Measurements from ENCODE around the gene ROBO3.

ROBO3 gene

GRCh38 chr11:124894606-124895430 is 29.6 kb downstream of the ROBO3 start:
- no peak for DNase-seq

GRCh38 chr11:124895471-124895971 is 30.3 kb downstream of the ROBO3 start:
- no peak for DNase-seq

- DNase-seq, result no peak
These were observed 31.0 kb downstream of the ROBO3 start for GRCh38 chr11:124896071-124896750.

GRCh38 chr11:124896821-124897391 is 31.7 kb downstream of the ROBO3 start:
- no peak for DNase-seq

- no peak for DNase-seq
These were observed 32.5 kb downstream of the ROBO3 start, which contains the start of gene ROBO4 for GRCh38 chr11:124897674-124898262. TSS of gene ROBO4 (minus strand) at chr11:124897865. CDS start at chr11:124897795, 70 bp downstream.

- no peak for DNase-seq
These were observed 33.0 kb downstream of the ROBO3 start for GRCh38 chr11:124898263-124898680.

GRCh38 chr11:124898711-124899110 is 33.5 kb downstream of the ROBO3 start:
- DNase-seq, result no peak

- no peak for DNase-seq
These were observed 34.3 kb downstream of the ROBO3 start for GRCh38 chr11:124899383-124900145.

- DNase-seq, result no peak
These were observed 35.2 kb downstream of the ROBO3 start for GRCh38 chr11:124900464-124900863.

GRCh38 chr11:124902616-124903015 is 37.4 kb downstream of the ROBO3 start:
- DNase-seq, result no peak

GRCh38 chr11:124915541-124916369 is 50.5 kb downstream of the ROBO3 start:
- no peak for DNase-seq

- DNase-seq, result no peak
These were observed 51.1 kb downstream of the ROBO3 start for GRCh38 chr11:124916370-124916710.

GRCh38 chr11:124917115-124917637 is 51.9 kb downstream of the ROBO3 start:
- DNase-seq, result no peak

- no peak for DNase-seq
These were observed 53.7 kb downstream of the ROBO3 start, which contains the start of gene HEPN1 for GRCh38 chr11:124918950-124919349. TSS of gene HEPN1 (plus strand) at chr11:124919250.

- DNase-seq, result no peak
These were observed 54.7 kb downstream of the ROBO3 start for GRCh38 chr11:124919898-124920297.

GRCh38 chr11:124920356-124920755 is 55.1 kb downstream of the ROBO3 start:
- no peak for DNase-seq

- peak; percentile 85 for DNase-seq
These were observed 55.8 kb downstream of the ROBO3 start for GRCh38 chr11:124920870-124921609.

GRCh38 chr11:124922831-124923230 is 57.6 kb downstream of the ROBO3 start:
- DNase-seq, result no peak

- DNase-seq, result no peak
These were observed 58.1 kb downstream of the ROBO3 start for GRCh38 chr11:124923296-124923695.

- DNase-seq, result no peak
These were observed 63.9 kb downstream of the ROBO3 start for GRCh38 chr11:124928942-124929665.
